NCI-H187 treated with DMSO at 0.1 percent for 48 hours (cell line): ENCODE measurements around the gene UBXN11.

Experiments
- DNase-seq: peaks from one replicate; lab custom pipeline; 2025; lab: John Stamatoyannopoulos, UW

The UBXN11 gene

GRCh38 chr1:26285366-26286063, 20.9 kb downstream of the UBXN11 start:
- DNase-seq = no peak

- DNase-seq = no peak
Observed at GRCh38 chr1:26284597-26285347, 21.7 kb downstream of the UBXN11 start.

GRCh38 chr1:26283871-26284596, 22.4 kb downstream of the UBXN11 start:
- DNase-seq = no peak

GRCh38 chr1:26283279-26283853, 23.1 kb downstream of the UBXN11 start:
- no peak for DNase-seq

GRCh38 chr1:26282401-26282918, 24.0 kb downstream of the UBXN11 start:
- no peak for DNase-seq

- DNase-seq = no peak
Observed at GRCh38 chr1:26281971-26282370, 24.5 kb downstream of the UBXN11 start.

- DNase-seq = no peak
Observed at GRCh38 chr1:26281091-26281958, 25.1 kb downstream of the UBXN11 start.

GRCh38 chr1:26280333-26281042, 25.9 kb downstream of the UBXN11 start:
- no peak for DNase-seq

- DNase-seq = no peak
Observed at GRCh38 chr1:26279456-26280332, 26.7 kb downstream of the UBXN11 start, which contains the start of gene SH3BGRL3. SH3BGRL3 (plus strand) TSS chr1:26280086; CDS start chr1:26280156, 70 bp downstream.

- no peak for DNase-seq
Observed at GRCh38 chr1:26278724-26279455, 27.5 kb downstream of the UBXN11 start.

GRCh38 chr1:26278303-26278702, 28.1 kb downstream of the UBXN11 start:
- DNase-seq = no peak

- DNase-seq = no peak
Observed at GRCh38 chr1:26277719-26278118, 28.7 kb downstream of the UBXN11 start.

- DNase-seq = no peak
Observed at GRCh38 chr1:26277261-26277661, 29.2 kb downstream of the UBXN11 start.

GRCh38 chr1:26276432-26276838, 30.0 kb downstream of the UBXN11 start:
- no peak for DNase-seq

- DNase-seq = no peak
Observed at GRCh38 chr1:26275580-26276431, 30.6 kb downstream of the UBXN11 start.

- DNase-seq = no peak
Observed at GRCh38 chr1:26274801-26275425, 31.5 kb downstream of the UBXN11 start.

- no peak for DNase-seq
Observed at GRCh38 chr1:26269198-26269550, 37.3 kb downstream of the UBXN11 start.
